Measurements from ENCODE around the gene GLG1.
"Not testable (repeated sequence)": the region's sequence is repeated elsewhere in the genome, so short reads cannot be mapped to it uniquely, and the experiment has no call there.

Gene GLG1

DNA sequence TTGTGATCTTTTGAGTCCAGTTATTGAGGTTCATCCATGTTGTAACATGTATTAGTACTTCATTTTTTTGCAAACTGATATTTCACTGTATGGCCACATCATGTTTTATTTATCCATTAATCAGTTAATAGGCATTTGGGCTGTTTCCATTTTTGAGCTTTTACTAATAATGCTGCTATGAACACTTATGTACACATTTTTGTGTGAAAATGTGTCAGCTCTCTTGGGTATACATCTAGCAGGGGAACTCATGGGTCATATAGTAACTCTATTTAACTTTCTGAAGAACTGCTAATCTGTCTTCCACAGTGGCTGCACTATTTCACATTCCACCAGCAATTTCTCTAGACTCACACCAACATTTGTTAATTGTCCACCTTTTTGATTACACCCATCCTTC is 82.0 kb downstream of the GLG1 start:
- DNase-seq, result no peak

DNA sequence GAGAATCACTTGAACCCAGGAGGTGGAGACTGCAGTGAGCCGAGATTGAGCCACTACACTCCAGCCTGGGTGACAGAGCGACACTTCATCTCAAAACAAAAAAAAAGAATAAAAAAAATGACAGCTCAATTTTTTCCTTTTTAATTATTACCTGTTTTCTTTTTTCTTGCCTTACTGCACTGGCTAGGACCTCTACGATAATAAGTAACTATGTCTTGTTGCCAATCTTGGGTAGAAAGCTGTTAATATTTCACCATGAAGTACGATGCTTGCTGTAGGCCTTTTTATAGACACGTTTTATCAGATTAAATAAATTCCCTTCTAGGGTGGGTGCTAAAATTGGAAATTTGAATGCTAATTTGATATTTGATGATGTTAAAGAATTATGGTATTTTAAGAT is 82.8 kb downstream of the GLG1 start:
- DNase-seq, result no peak

- not testable (repeated sequence) for DNase-seq
These were observed 83.2 kb downstream of the GLG1 start for GRCh38 chr16:74523706-74524105.

- DNase-seq, result no peak
These were observed 84.8 kb downstream of the GLG1 start for GRCh38 chr16:74522160-74522559.

GRCh38 chr16:74521691-74522090 is 85.2 kb downstream of the GLG1 start:
- no peak for DNase-seq

- not testable (repeated sequence) for DNase-seq
These were observed 88.0 kb downstream of the GLG1 start for GRCh38 chr16:74518934-74519333.

GRCh38 chr16:74511961-74512360 is 95.0 kb downstream of the GLG1 start:
- no peak for DNase-seq

DNA sequence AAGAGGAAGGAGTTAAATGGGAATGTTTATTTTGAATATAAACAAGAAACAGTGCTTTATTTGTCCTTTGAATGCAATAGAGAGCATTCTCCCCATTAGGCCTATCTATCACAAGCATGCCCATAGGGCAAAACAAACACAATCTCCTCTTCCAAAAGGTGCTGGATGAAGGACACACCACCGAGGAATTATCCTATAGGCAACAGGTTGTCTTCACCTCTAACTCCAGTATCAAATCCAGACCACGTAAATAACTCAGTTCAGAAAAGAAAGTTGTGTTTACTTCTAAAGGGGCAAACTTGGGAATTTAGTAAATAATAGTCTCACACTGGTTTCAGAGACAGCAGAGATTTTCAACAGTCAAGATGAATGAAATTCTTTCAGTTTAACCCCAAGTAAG is 101.9 kb downstream of the GLG1 start:
- DNase-seq, result no peak

DNA sequence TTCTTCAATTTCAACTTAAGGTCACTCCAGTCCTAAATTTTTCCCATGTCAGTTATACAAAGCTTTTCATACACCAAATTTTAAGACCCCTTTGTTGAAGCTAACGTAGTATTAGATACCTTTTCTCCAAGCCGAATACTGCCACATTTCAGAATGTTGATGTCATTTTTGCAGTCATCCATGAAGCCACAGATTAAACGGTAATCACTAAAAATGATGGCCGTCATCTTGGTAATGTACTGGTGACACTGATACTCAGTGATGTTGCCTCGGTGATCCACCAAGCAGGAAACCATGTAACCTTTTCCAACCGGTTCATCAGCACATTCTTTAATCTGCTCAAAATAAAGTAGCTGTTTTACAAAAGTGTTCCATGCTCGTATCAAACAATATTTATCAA is 103.5 kb downstream of the GLG1 start:
- no peak for DNase-seq

- DNase-seq, result no peak
These were observed 105.1 kb downstream of the GLG1 start for GRCh38 chr16:74501484-74502478.

DNA sequence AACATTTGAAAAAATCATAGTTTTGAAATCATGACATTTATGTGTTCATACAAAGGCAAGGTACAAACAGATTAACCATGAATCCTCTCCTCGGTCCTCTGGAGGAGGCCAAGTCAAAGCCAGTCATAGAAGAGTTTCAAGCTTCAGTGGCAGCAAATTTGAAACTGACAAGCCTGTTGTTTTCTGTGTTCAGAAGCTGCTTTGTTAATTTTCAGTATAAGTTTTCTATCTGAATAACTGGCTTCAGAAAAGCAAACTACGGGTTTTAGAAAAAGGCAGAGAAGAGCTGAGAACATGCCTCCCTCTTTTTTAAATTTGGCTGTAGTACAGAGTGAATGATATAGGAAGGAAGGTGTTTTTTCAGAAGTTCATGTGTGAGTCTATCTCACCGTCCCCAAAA is 106.0 kb downstream of the GLG1 start:
- no peak for DNase-seq

DNA sequence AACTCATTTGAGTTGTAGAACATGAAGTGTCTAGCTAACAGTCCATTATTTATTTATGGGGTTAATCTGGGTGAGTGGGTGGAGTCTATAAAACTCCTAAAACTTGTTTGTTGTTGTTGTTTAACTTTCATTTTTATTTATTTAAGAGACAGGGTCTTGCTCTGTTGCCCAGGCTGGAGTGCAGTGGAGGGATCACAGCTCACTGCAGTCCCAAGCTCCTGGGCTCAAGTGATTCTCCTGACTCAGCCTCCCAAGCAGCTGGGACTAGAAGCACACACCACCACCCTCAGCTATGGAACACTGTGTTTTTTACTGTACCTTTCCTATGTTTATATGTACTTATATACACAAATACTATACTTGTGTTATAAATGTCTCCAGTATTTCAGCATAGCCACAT is 107.8 kb downstream of the GLG1 start:
- no peak for DNase-seq

DNA sequence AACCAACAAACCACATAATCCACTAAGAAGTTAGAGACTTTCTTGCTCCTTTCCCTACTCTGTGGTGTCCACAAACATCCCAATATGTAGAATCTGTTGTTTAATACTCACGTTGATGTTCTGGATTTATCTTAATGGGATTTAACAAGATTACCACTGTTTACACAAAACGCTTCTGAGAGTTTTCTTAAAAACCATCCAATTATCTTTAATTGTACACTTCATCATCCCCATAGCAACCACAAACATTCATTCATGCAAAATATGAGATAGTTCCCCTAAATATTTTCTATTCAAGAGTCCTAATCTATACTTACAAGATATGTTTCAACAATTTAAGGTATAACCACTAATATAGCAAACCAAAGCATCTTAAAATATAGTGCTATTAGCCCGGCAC is 109.2 kb downstream of the GLG1 start:
- DNase-seq, result no peak

- no peak for DNase-seq
These were observed 110.9 kb downstream of the GLG1 start for GRCh38 chr16:74496054-74496453.

DNA sequence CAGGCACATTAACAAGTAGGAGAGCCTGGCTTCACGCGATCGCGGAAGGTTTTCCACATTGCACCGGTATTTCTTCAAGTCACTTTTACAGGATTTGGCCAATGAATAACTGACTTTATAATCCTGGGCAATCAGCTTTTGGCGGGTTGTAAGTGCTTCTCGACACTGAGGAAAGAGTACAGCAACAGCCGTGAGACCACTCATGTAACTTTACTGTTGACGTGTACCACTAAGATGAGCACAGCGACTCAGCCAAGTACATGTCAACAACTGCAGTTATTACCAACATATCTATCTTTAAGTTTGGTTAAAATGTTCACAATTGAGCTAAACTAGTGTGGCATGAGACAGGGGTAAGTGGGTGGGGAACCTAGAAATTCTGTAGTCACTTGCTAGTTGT is 113.9 kb downstream of the GLG1 start:
- no peak for DNase-seq

DNA sequence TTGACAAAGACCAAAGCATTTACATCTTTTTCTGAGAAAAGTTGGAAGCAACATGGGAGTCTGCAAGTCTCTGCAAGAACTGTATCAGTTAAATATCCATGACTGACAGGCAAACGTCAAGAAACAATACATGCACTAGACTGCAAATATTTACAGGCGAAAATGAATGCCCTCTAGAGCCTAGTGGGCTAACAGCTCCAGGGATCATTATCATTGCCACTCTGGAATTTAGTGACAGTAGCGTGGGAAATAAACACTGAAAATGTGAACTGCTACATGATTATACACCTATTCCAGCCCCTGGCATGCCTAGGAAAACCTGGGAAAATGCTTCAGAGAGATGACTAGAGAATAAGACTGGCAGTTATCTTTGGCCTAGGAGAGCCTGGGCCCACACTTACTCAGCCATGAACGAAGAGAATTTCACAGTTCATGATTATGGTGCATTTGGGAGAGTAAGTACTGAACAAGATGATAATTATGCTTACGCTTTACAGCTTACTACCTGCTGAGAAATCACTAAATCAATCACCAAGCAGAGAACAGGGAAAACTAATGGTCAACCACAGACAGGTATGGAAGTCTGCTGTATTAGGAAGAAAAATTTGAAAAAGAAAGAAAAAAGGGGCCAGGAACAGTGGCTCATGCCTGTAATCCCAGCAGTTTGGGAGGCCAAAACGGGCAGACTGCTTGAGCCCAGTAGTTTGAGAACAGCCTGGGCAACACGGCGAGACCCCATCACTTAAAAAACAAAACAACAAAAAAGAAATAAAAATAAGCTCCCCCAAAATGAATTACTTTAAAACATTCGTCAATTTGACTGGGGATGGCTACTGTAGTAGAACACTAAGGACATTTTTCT is 119.0 kb downstream of the GLG1 start:
- DNase-seq, result no peak

- no peak for DNase-seq
These were observed 121.0 kb downstream of the GLG1 start for GRCh38 chr16:74485916-74486315.

- DNase-seq, result no peak
These were observed 126.5 kb downstream of the GLG1 start for GRCh38 chr16:74480150-74481029.

- no peak for DNase-seq
These were observed 129.7 kb downstream of the GLG1 start for GRCh38 chr16:74477226-74477625.

DNA sequence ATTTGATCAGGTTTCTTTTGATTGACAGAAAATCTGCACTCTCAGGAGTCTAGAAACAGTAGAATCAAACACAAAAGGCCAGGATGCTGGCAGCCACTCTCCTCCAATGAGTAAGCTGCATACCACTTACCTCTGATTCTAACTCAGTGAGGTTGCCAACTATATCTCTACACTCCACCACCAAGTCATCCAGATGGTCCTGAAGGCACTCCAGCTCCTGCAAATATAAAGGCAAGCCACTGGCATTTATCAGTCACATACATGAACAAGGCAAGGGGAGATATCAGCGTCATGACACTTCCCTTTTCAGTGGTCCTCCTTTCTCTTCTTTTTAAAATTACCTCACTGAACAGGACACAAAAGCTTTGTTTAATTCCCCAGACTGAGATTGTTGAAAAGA is 132.5 kb downstream of the GLG1 start:
- no peak for DNase-seq

GRCh38 chr16:74472540-74472939 is 134.4 kb downstream of the GLG1 start:
- no peak for DNase-seq

GRCh38 chr16:74472010-74472409 is 134.9 kb downstream of the GLG1 start:
- no peak for DNase-seq

GRCh38 chr16:74469946-74470478 is 136.9 kb downstream of the GLG1 start:
- no peak for DNase-seq
